Adipose tissue (tissue), 3 donors: Measurements from ENCODE around the gene INSRR. TPM values are rescaled to one million over a fixed set of nuclear protein-coding genes. Genes with fewer than 3 reads are reported as not detected.

Experiments used
- H3K27ac ChIP-seq: one replicate; pipeline ENCODE4 v1.5.1; 2013; ENCODE audit warnings: low read depth, low read length
- WGBS, 3 donors: extraction: QIAGEN DNeasy Blood & Tissue Kit; methylation state at CpG; one replicate each; pipeline ENCODE4 v1.1.7; 2013; 5-methylcytosine and 5-hydroxymethylcytosine counted together
- polyA plus RNA-seq, 3 donors: library from polyadenylated mRNA; stranded (reverse); fragments of 200-250 nt; gene quantifications; one replicate each; pipeline ENCODE4 v1.2.3, GENCODE V29; 2013
- donor health status: healthy with polysubstance abuse.
- donor health status: Bipolar disorder and iron deficiency.
- donor health status: healthy.

The INSRR gene
- polyA plus RNA-seq, 3 donors = 0.07 to 0.39 (median 0.11) TPM

- 83 to 85% (median 84%) methylated on average over 9 of the region's 9 CpGs for WGBS, 3 donors
- no peak overlapping the region for H3K27ac ChIP-seq
These were observed 16.2 kb downstream of the INSRR start for GRCh38 chr1:156842618-156843300.

- WGBS, 3 donors = 77 to 82% (median 82%) methylated on average over 16 of the region's 16 CpGs
- H3K27ac ChIP-seq = no peak overlapping the region
These were observed 17.5 kb downstream of the INSRR start for GRCh38 chr1:156841295-156841855.

GRCh38 chr1:156840898-156841279, 18.0 kb downstream of the INSRR start:
- WGBS, 3 donors = 67 to 75% (median 69%) methylated on average over 14 of the region's 14 CpGs
- no peak overlapping the region for H3K27ac ChIP-seq

- WGBS, 3 donors = 57 to 69% (median 68%) methylated on average over 8 of the region's 8 CpGs
- no peak overlapping the region for H3K27ac ChIP-seq
These were observed 18.6 kb downstream of the INSRR start for GRCh38 chr1:156840186-156840897.

- WGBS, 3 donors = 37 to 50% (median 46%) methylated on average over 9 of the region's 9 CpGs
- H3K27ac ChIP-seq = no peak overlapping the region
These were observed 19.3 kb downstream of the INSRR start for GRCh38 chr1:156839426-156840109.

GRCh38 chr1:156838972-156839371, 19.9 kb downstream of the INSRR start:
- no peak overlapping the region for H3K27ac ChIP-seq
- WGBS, 3 donors = 27 to 35% (median 28%) methylated on average over 7 of the region's 7 CpGs

GRCh38 chr1:156836892-156837291, 22.0 kb downstream of the INSRR start:
- H3K27ac ChIP-seq = no peak overlapping the region
- WGBS, 3 donors = 62 to 80% (median 79%) methylated on average over 4 of the region's 4 CpGs

- 73 to 76% (median 74%) methylated on average over 5 of the region's 5 CpGs for WGBS, 3 donors
- H3K27ac ChIP-seq = no peak overlapping the region
These were observed 22.8 kb downstream of the INSRR start for GRCh38 chr1:156836041-156836654.

- no peak overlapping the region for H3K27ac ChIP-seq
- WGBS, 3 donors = 75 to 83% (median 82%) methylated on average over 3 of the region's 3 CpGs
These were observed 24.6 kb downstream of the INSRR start for GRCh38 chr1:156834322-156834721.

GRCh38 chr1:156833603-156834002, 25.3 kb downstream of the INSRR start:
- WGBS, 3 donors = 47 to 62% (median 58%) methylated on average over 2 of the region's 2 CpGs
- H3K27ac ChIP-seq = no peak overlapping the region

GRCh38 chr1:156832434-156832833, 26.5 kb downstream of the INSRR start:
- no peak overlapping the region for H3K27ac ChIP-seq
- 57 to 82% (median 74%) methylated on average over 5 of the region's 5 CpGs for WGBS, 3 donors

- no peak overlapping the region for H3K27ac ChIP-seq
- WGBS, 3 donors = 67 to 74% (median 71%) methylated on average over 18 of the region's 18 CpGs
These were observed 30.4 kb downstream of the INSRR start for GRCh38 chr1:156828400-156829124.

GRCh38 chr1:156826630-156827029, 32.3 kb downstream of the INSRR start:
- WGBS, 3 donors = 56 to 58% (median 57%) methylated on average over 1 of the region's 1 CpG
- H3K27ac ChIP-seq = no peak overlapping the region

GRCh38 chr1:156823210-156823790, 35.6 kb downstream of the INSRR start:
- H3K27ac ChIP-seq = no peak overlapping the region
- WGBS, 3 donors = 82 to 93% (median 91%) methylated on average over 5 of the region's 5 CpGs

- WGBS, 3 donors = 62 to 82% (median 72%) methylated on average over 1 of the region's 1 CpG
- no peak overlapping the region for H3K27ac ChIP-seq
These were observed 36.2 kb downstream of the INSRR start for GRCh38 chr1:156822680-156823079.

- 68 to 79% (median 76%) methylated on average over 4 of the region's 4 CpGs for WGBS, 3 donors
- no peak overlapping the region for H3K27ac ChIP-seq
These were observed 37.1 kb downstream of the INSRR start for GRCh38 chr1:156821801-156822200.

- WGBS, 3 donors = 28 to 58% (median 28%) methylated on average over 10 of the region's 10 CpGs
These were observed 42.2 kb downstream of the INSRR start, which contains the start of gene SH2D2A for GRCh38 chr1:156816561-156817328. TSS of gene SH2D2A (minus strand) at chr1:156816848. CDS start at chr1:156816708, 140 bp downstream.

More at GRCh38 chr1:156816561-156817328, 42.2 kb downstream of the INSRR start, which contains the start of gene SH2D2A:
- H3K27ac ChIP-seq = no peak within 1 kb of the TSS
